Thymus (tissue), 11 donors: ENCODE results near the gene FRAS1. TPM values are rescaled to one million over a fixed set of nuclear protein-coding genes. Genes with fewer than 3 reads are reported as not detected.
A peak's percentile ranks its signal among the peaks of the same experiment; 100 is the strongest.

Experiments
- DNase-seq, 9 donors: peaks; one replicate each; pipeline ENCODE4 v3.0.0-alpha.2; 2013; ENCODE audit warnings: low spot score in 9 of 9, low read depth in 6 of 9, missing footprints in 1 of 9
- H3K27ac ChIP-seq, 2 donors: one replicate each; pipeline ENCODE4 v1.5.1; 2013; ENCODE audit warnings: control low read depth in 1 of 2, low read depth in 1 of 2, low read length in 1 of 2, mild to moderate bottlenecking in 1 of 2, moderate library complexity in 1 of 2
- H3K27me3 ChIP-seq, 2 donors: one replicate each; pipeline ENCODE4 v1.5.1; 2013; ENCODE audit warnings: low read length in 1 of 2; ENCODE audit not compliant: control insufficient read depth in 2 of 2, insufficient read depth in 1 of 2
- H3K36me3 ChIP-seq, 2 donors: one replicate each; pipeline ENCODE4 v1.5.1; 2013; ENCODE audit warnings: low read length in 1 of 2, mild to moderate bottlenecking in 1 of 2, moderate library complexity in 1 of 2; ENCODE audit not compliant: control insufficient read depth in 2 of 2, insufficient read depth in 2 of 2
- H3K4me1 ChIP-seq, 2 donors: one replicate each; pipeline ENCODE4 v1.5.1; 2013; ENCODE audit warnings: low read length in 2 of 2; ENCODE audit not compliant: control insufficient read depth in 2 of 2, insufficient read depth in 2 of 2
- H3K4me3 ChIP-seq, 2 donors: one replicate each; pipeline ENCODE4 v1.5.1; 2013; ENCODE audit warnings: low read length in 2 of 2, control low read depth in 1 of 2, mild to moderate bottlenecking in 1 of 2
- H3K9me3 ChIP-seq, 2 donors: one replicate each; pipeline ENCODE4 v1.5.1; 2013; ENCODE audit warnings: low read length in 1 of 2, mild to moderate bottlenecking in 1 of 2; ENCODE audit not compliant: control insufficient read depth in 2 of 2, insufficient read depth in 1 of 2
- WGBS: extraction: QIAGEN DNeasy Blood & Tissue Kit; methylation state at CpG from one replicate; pipeline ENCODE4 v1.1.7; 2013; 5-methylcytosine and 5-hydroxymethylcytosine counted together
- polyA plus RNA-seq: library from polyadenylated mRNA; stranded (reverse); fragments of 200-250 nt; gene quantifications from one replicate; pipeline ENCODE4 v1.2.3, GENCODE V29; 2013
- total RNA-seq: library from RNA; stranded (reverse); fragments of 120-200 nt; gene quantifications from one replicate; pipeline ENCODE4 v1.2.4, GENCODE V29; 2013
- donor health status: healthy.

Gene FRAS1
- total and polyA plus RNA-seq, 2 donors: 1.0 to 1.6 TPM

GRCh38 chr4:78571804-78572203 is 514.7 kb downstream of the FRAS1 start:
- H3K36me3 ChIP-seq: no peaks in the 10 kb centered on the region
- no peaks in the 10 kb centered on the region for H3K4me1 ChIP-seq
- H3K27me3 ChIP-seq: no peaks in the 10 kb centered on the region
- WGBS: 97% methylated on average over 1 of the region's 1 CpG
- H3K4me3 ChIP-seq: no peak overlapping the region
- no peaks in the 10 kb centered on the region for H3K9me3 ChIP-seq
- DNase-seq: no peak
- no peak overlapping the region for H3K27ac ChIP-seq

- no peaks in the 10 kb centered on the region for H3K9me3 ChIP-seq
- H3K4me1 ChIP-seq: no peaks in the 10 kb centered on the region
- no peaks in the 10 kb centered on the region for H3K36me3 ChIP-seq
- no peaks in the 10 kb centered on the region for H3K27me3 ChIP-seq
- 97% methylated on average over 3 of the region's 3 CpGs for WGBS
- no peak for DNase-seq
- H3K4me3 ChIP-seq: no peak overlapping the region
- no peak overlapping the region for H3K27ac ChIP-seq
Measured at GRCh38 chr4:78578674-78579425, 521.7 kb downstream of the FRAS1 start.

- Histone ChIP-seq H3K9me3 (no peaks in the 10 kb centered on the region), H3K4me3 (no peak overlapping the region), H3K27me3 (no peaks in the 10 kb centered on the region), H3K36me3 (no peaks in the 10 kb centered on the region), H3K4me1 (no peaks in the 10 kb centered on the region), H3K27ac (no peak overlapping the region)
- 95% methylated on average over 3 of the region's 3 CpGs for WGBS
- DNase-seq: no peak
Measured at GRCh38 chr4:78581618-78582017, 524.5 kb downstream of the FRAS1 start.

- no peak for DNase-seq
- no peaks in the 10 kb centered on the region for H3K27me3 ChIP-seq
- no peak overlapping the region for H3K27ac ChIP-seq
- H3K4me1 ChIP-seq: no peaks in the 10 kb centered on the region
- H3K9me3 ChIP-seq: no peaks in the 10 kb centered on the region
- WGBS: 93% methylated on average over 4 of the region's 4 CpGs
- H3K4me3 ChIP-seq: no peak overlapping the region
- H3K36me3 ChIP-seq: no peaks in the 10 kb centered on the region
Measured at GRCh38 chr4:78584863-78585547, 527.9 kb downstream of the FRAS1 start.

GRCh38 chr4:78585633-78586032 is 528.5 kb downstream of the FRAS1 start:
- no peaks in the 10 kb centered on the region for H3K4me1 ChIP-seq
- H3K9me3 ChIP-seq: no peaks in the 10 kb centered on the region
- H3K27me3 ChIP-seq: no peaks in the 10 kb centered on the region
- 55% methylated on average over 1 of the region's 1 CpG for WGBS
- DNase-seq: no peak
- no peaks in the 10 kb centered on the region for H3K36me3 ChIP-seq
- no peak overlapping the region for H3K4me3 ChIP-seq
- no peak overlapping the region for H3K27ac ChIP-seq

- H3K27me3 ChIP-seq: no peaks in the 10 kb centered on the region
- 83% methylated on average over 4 of the region's 4 CpGs for WGBS
- H3K9me3 ChIP-seq: no peaks in the 10 kb centered on the region
Measured at GRCh38 chr4:78588894-78589545, 531.9 kb downstream of the FRAS1 start.

GRCh38 chr4:78591404-78591803 is 534.3 kb downstream of the FRAS1 start:
- Histone ChIP-seq H3K27me3 (no peaks in the 10 kb centered on the region), H3K9me3 (no peaks in the 10 kb centered on the region), H3K27ac (no peak overlapping the region), H3K4me1 (no peaks in the 10 kb centered on the region), H3K4me3 (no peak overlapping the region), H3K36me3 (no peaks in the 10 kb centered on the region)
- 95% methylated on average over 2 of the region's 2 CpGs for WGBS
- no peak for DNase-seq

More at GRCh38 chr4:78588894-78589545, 531.9 kb downstream of the FRAS1 start:
- H3K36me3 ChIP-seq: no peaks in the 10 kb centered on the region
- no peak for DNase-seq
- no peaks in the 10 kb centered on the region for H3K4me1 ChIP-seq
- H3K27ac ChIP-seq: no peak overlapping the region
- no peak overlapping the region for H3K4me3 ChIP-seq

GRCh38 chr4:78592088-78592783 is 535.1 kb downstream of the FRAS1 start:
- WGBS: 93% methylated on average over 3 of the region's 3 CpGs
- H3K36me3 ChIP-seq: no peaks in the 10 kb centered on the region
- peak in 2 of 9 donors; percentile 33 to 47 for DNase-seq
- no peak overlapping the region for H3K4me3 ChIP-seq
- no peaks in the 10 kb centered on the region for H3K9me3 ChIP-seq
- no peaks in the 10 kb centered on the region for H3K4me1 ChIP-seq
- no peak overlapping the region for H3K27ac ChIP-seq
- H3K27me3 ChIP-seq: no peaks in the 10 kb centered on the region
